Measurements from ENCODE around the gene ZNF518B. TPM values are rescaled to one million over a fixed set of nuclear protein-coding genes. Genes with fewer than 3 reads are reported as not detected.
A peak's percentile ranks its signal among the peaks of the same experiment; 100 is the strongest.

Gene ZNF518B
- total RNA-seq, 1 donor: 44.0 TPM

DNA sequence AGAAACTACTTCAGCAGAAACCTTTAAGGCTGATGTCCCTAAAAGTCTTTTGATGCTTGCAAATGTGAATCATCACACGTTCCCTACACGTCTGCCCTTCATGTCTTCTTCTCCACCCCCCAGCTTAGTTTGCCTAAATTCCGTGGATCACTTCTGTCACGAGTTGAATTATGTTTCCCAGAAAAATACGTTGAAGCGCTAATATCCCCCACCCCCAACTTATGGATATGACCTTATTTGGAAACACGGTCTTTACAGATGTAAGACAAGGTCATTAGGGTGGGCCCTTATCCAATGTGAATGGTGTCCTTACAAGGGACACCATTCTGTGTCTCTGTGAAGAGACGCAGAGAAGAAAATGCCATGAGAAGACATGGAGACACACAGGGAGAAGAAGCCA is 2.1 kb upstream of the ZNF518B start:
- TF ChIP-seq, protein P1, sequence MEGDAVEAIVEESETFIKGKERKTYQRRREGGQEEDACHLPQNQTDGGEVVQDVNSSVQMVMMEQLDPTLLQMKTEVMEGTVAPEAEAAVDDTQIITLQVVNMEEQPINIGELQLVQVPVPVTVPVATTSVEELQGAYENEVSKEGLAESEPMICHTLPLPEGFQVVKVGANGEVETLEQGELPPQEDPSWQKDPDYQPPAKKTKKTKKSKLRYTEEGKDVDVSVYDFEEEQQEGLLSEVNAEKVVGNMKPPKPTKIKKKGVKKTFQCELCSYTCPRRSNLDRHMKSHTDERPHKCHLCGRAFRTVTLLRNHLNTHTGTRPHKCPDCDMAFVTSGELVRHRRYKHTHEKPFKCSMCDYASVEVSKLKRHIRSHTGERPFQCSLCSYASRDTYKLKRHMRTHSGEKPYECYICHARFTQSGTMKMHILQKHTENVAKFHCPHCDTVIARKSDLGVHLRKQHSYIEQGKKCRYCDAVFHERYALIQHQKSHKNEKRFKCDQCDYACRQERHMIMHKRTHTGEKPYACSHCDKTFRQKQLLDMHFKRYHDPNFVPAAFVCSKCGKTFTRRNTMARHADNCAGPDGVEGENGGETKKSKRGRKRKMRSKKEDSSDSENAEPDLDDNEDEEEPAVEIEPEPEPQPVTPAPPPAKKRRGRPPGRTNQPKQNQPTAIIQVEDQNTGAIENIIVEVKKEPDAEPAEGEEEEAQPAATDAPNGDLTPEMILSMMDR (IDR thresholded peaks at IDR 0.05; ENCODE audit: insufficient read depth, low read depth, low read length): no peak
- DNase-seq (ENCODE audit: low read depth): no peak
- no peak overlapping the region for H3K4me3 ChIP-seq (ENCODE audit: low read depth, low read length)

DNA sequence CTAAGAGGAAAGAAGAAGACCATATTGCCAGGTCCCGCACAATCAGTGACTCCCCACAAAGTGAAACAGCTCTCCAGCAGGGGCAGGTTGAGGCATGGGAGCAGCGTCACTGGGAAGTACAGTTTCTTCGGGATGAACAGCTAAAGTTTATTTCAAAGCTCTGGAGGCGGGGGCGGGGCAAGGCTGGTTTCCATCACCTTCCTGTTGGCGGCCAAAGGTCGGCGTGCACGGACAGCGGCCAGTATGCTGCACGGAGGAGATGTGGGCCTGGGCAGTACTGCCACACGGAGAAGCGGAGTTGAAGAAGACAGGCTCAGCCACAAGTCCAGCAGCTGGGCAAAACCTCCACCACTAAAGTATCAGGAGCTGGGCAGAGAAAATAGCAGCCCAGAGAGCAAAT is 951 bp upstream of the ZNF518B start:
- TF ChIP-seq, protein P1 (IDR thresholded peaks at IDR 0.05; ENCODE audit: insufficient read depth, low read depth, low read length): no peak
- DNase-seq (ENCODE audit: low read depth): no peak
- H3K4me3 ChIP-seq (ENCODE audit: low read depth, low read length): no peak overlapping the region

DNA sequence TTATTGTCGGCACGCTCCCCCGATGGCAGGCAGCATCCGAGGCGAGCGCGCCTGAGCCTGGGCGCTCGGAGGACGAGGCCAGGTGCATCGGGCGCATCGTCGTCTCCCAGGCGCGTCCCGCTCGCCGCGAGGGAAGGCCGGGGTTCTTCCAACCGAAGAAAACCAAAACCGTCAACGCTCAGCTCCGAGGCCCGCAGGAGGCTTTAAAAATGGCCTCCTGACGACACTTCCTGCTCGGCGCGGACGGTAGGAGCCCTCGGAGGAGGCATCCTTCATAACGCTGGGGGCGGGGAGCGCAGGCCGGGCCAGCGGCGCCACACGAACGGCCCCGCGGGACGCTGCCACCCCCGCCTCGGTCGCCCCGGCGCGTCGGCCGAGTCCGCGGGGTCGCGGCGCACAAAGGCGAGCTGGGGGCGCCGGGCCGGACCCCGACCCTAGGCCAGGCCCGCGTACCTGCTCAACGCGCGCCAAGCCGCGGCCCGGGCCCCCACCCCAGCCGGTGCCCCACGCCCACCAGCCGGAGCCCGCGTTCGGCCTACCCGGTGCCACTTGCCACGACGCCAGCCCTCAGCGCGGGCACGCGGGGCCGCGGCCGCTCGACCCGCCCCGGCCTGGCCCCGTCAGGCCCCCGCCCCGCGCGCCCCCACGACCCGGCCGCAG is 501 bp downstream of the ZNF518B start:
- peak overlapping the region; percentile 65 for H3K4me3 ChIP-seq (ENCODE audit: low read depth, low read length)
- TF ChIP-seq, protein P1 (IDR thresholded peaks at IDR 0.05; ENCODE audit: insufficient read depth, low read depth, low read length): no peak
- DNase-seq (ENCODE audit: low read depth): peak; percentile 65

DNA sequence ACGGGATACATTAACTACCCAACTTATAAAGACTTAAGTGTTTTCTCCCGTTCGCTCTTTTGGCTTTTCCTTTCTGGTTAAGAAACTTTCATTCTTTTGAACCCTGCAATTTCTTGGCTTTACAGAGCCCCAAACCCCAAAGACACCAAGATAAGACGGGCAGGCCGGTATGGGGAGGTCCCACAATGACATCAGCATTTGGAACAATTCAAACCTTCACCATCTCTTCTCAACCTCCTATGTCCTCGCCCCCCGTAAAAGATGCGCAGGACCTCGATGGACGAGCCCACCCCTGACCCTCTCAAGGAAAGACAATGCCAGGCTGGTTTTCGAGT is 999 bp downstream of the ZNF518B start:
- no peak for DNase-seq (ENCODE audit: low read depth)
- peak overlapping the region; percentile 65 for H3K4me3 ChIP-seq (ENCODE audit: low read depth, low read length)
- TF ChIP-seq, protein P1 (IDR thresholded peaks at IDR 0.05; ENCODE audit: insufficient read depth, low read depth, low read length): no peak

DNA sequence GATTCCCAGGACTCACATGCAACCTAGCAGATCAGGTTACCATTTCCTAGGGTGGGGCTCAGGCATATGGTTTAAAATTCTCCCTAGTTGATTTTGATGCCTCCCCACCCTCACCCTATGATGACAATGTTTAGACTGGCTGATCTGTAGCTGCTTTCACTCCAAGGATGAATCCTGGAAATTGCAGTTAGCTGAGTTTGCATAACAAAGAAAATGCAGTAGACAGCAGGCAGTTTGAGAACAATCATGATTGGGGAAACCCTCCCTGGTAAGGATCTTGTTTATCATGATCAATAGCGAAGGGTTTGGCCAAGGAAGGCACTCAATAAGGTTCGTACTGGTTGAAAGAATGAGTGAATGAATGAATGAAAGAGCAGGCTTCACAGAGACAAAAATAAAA is 2.1 kb downstream of the ZNF518B start:
- no peak overlapping the region for H3K4me3 ChIP-seq (ENCODE audit: low read depth, low read length)
- DNase-seq (ENCODE audit: low read depth): no peak
- TF ChIP-seq, protein P1 (IDR thresholded peaks at IDR 0.05; ENCODE audit: insufficient read depth, low read depth, low read length): no peak

DNA sequence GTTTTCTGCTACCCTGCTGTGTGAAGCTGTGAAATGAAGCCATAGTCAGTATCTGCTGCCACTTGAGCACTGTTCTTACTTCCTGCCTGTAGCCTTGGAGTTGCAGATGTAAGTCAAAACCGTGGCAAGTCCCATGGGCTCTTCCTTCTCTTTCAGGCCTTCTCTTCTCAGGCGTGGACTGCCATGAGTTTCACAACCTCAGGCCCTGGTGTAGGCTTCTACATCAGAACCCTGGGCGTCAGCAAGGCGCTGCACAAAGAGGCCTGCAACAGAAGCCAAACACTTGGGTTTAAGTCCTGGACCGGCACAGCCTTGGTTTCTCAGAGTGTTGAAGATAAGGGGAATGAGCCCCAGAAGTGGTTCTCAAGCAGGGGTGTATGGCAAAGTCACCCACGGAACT is 2.5 kb downstream of the ZNF518B start:
- no peak for DNase-seq (ENCODE audit: low read depth)
- TF ChIP-seq, protein P1 (IDR thresholded peaks at IDR 0.05; ENCODE audit: insufficient read depth, low read depth, low read length): no peak
- H3K4me3 ChIP-seq (ENCODE audit: low read depth, low read length): no peak overlapping the region

DNA sequence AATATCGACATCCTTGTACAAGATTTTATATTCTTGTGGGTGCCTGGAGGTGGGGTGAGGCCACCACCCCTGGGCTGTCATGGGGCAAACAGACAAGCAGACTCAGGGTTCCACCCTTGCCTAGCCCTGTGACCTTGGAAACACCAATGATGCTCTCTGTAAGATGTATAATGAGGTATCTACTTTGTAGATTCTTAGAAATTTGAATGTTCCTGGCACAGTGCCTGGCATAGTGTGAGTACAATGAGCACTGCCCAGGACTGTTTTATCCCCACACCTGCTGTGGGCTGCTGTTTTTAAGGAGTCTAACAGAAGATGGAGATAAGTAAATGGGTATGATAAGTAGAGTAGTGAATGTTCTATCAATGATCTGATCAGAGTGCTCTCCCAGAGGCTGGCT is 3.1 kb downstream of the ZNF518B start:
- TF ChIP-seq, protein P1 (IDR thresholded peaks at IDR 0.05; ENCODE audit: insufficient read depth, low read depth, low read length): no peak
- no peak overlapping the region for H3K4me3 ChIP-seq (ENCODE audit: low read depth, low read length)
- DNase-seq (ENCODE audit: low read depth): no peak
